Activated B cell treated with CpG ODN at 0.5 μM for 24 hours (primary cell): ENCODE results near the gene GPR156. TPM values are rescaled to one million over a fixed set of nuclear protein-coding genes. Genes with fewer than 3 reads are reported as not detected.

Experiments used
- ATAC-seq: fragments of 200-7000 bp; cut with Tn5 transposase; one replicate; pipeline ENCODE4 v1.10.0; 2021; ENCODE audit warnings: low read depth, mild to moderate bottlenecking, moderate library complexity
- CTCF ChIA-PET: fragments of 350-600 bp; sonication (Branson Sonifier 250); formaldehyde crosslinking; loops from one replicate; lab custom pipeline; 2021; ENCODE audit warnings: antibody characterized with exemption; lab: Charles Lee
- POLR2A ChIA-PET: fragments of 350-600 bp; sonication (Branson Sonifier 250); formaldehyde crosslinking; loops from one replicate; lab custom pipeline; 2021; ENCODE audit warnings: antibody characterized with exemption; lab: Charles Lee
- DNase-seq: peaks from one replicate; pipeline ENCODE4 v3.0.0; 2022
- H3K27ac Mint-ChIP-seq: one replicate; pipeline ENCODE4 v1.8.0; 2020; ENCODE audit warnings: mixed read lengths
- H3K27me3 Mint-ChIP-seq: one replicate; pipeline ENCODE4 v1.8.0; 2021; ENCODE audit warnings: mixed read lengths
- H3K36me3 Mint-ChIP-seq: one replicate; pipeline ENCODE4 v1.8.0; 2021; ENCODE audit warnings: low read depth, mixed read lengths
- H3K4me1 Mint-ChIP-seq: one replicate; pipeline ENCODE4 v1.8.0; 2021; ENCODE audit warnings: mixed read lengths
- H3K4me3 Mint-ChIP-seq: one replicate; pipeline ENCODE4 v1.8.0; 2020; ENCODE audit warnings: mild to moderate bottlenecking, mixed read lengths
- H3K9me3 Mint-ChIP-seq: one replicate; pipeline ENCODE4 v1.8.0; 2020; ENCODE audit warnings: mixed read lengths
- intact Hi-C: fragments of 100-400 bp; cut with micrococcal nuclease; formaldehyde crosslinking; loops from one replicate; pipeline ENCODE4 v1.15.1; 2024
- total RNA-seq: library from RNA; stranded (reverse); gene quantifications from 2 replicates; pipeline ENCODE4 v1.2.3, GENCODE V29; 2022
- TF ChIP-seq, protein P1 (sequence below): fragments of 200-600 bp; IDR thresholded peaks from one replicate; pipeline ENCODE4 v1.8.0; 2022; ENCODE audit warnings: antibody characterized with exemption, mild to moderate bottlenecking

The GPR156 gene
- total RNA-seq, 1 donor from 2014 or later, result 0.24 TPM

DNA sequence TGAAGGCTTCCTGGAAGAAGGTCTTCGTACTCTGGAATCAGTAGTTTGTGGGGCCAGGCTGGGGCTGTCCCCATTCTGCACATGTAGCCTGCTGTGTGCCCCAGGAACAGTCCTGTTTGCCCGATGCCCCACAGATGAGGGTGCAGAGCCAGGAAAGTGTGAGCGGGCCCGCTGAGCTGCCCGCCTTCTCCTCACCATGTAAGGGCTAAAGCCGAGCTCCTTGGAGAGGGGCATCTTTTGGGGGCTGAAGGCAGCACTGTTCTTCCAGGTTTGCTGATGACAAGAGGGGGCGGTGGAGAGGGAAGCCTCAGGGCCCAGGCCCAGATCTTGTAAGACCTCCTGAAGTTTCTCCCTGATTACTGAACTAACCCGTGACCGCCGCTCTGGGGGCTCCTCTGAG, 117.5 kb downstream of the GPR156 start:
- DNase-seq, result no peak
- no peaks in the 10 kb centered on the region for H3K9me3 Mint-ChIP-seq
- no peak overlapping the region for H3K27ac Mint-ChIP-seq
- no peaks in the 10 kb centered on the region for H3K4me1 Mint-ChIP-seq
- no peaks in the 10 kb centered on the region for H3K36me3 Mint-ChIP-seq
- no peak overlapping the region for H3K4me3 Mint-ChIP-seq
- intact Hi-C loops, result no loop called here
- TF ChIP-seq, protein P1, sequence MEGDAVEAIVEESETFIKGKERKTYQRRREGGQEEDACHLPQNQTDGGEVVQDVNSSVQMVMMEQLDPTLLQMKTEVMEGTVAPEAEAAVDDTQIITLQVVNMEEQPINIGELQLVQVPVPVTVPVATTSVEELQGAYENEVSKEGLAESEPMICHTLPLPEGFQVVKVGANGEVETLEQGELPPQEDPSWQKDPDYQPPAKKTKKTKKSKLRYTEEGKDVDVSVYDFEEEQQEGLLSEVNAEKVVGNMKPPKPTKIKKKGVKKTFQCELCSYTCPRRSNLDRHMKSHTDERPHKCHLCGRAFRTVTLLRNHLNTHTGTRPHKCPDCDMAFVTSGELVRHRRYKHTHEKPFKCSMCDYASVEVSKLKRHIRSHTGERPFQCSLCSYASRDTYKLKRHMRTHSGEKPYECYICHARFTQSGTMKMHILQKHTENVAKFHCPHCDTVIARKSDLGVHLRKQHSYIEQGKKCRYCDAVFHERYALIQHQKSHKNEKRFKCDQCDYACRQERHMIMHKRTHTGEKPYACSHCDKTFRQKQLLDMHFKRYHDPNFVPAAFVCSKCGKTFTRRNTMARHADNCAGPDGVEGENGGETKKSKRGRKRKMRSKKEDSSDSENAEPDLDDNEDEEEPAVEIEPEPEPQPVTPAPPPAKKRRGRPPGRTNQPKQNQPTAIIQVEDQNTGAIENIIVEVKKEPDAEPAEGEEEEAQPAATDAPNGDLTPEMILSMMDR, result no peak
- ChIA-PET CTCF (no interaction called here), POLR2A (no interaction called here)
- no peak for ATAC-seq
- no peaks in the 10 kb centered on the region for H3K27me3 Mint-ChIP-seq

DNA sequence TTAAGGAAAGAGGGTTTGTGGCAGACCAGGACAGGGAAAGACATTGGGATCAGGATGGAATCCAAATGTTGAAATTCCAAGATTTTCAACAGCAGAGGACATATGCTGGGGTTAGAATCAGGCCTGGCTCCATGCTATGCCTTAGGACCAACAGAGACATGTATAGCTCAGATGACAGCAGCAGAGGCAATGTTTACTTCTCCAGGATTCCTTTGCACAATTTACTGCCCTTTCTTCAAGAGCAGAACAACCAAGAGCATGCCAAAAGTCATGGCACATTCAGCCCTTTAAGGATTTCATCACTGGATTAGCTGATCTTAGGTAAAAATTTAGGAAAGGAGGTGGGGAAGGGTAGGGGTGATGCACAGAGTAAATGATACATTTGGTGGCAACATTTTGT, 121.2 kb downstream of the GPR156 start:
- CTCF ChIA-PET, result no interaction called here
- Mint-ChIP-seq H3K4me3 (no peak overlapping the region), H3K27me3 (no peaks in the 10 kb centered on the region), H3K36me3 (no peaks in the 10 kb centered on the region), H3K27ac (no peak overlapping the region), H3K4me1 (peaks cover 7% of the 10 kb centered on the region), H3K9me3 (no peaks in the 10 kb centered on the region)
- POLR2A ChIA-PET, result no interaction called here
- no peak for DNase-seq
- TF ChIP-seq, protein P1, result no peak
- ATAC-seq, result no peak
- intact Hi-C loops, result no loop called here

GRCh38 chr3:120163026-120163425, 122.0 kb downstream of the GPR156 start:
- TF ChIP-seq, protein P1, result no peak
- Mint-ChIP-seq H3K9me3 (no peaks in the 10 kb centered on the region), H3K36me3 (no peaks in the 10 kb centered on the region), H3K4me1 (peaks cover 7% of the 10 kb centered on the region), H3K27ac (no peak overlapping the region), H3K4me3 (no peak overlapping the region), H3K27me3 (no peaks in the 10 kb centered on the region)
- ATAC-seq (no peak), DNase-seq (no peak)
- CTCF ChIA-PET, result no interaction called here
- intact Hi-C loops, result no loop called here
- POLR2A ChIA-PET, result no interaction called here

DNA sequence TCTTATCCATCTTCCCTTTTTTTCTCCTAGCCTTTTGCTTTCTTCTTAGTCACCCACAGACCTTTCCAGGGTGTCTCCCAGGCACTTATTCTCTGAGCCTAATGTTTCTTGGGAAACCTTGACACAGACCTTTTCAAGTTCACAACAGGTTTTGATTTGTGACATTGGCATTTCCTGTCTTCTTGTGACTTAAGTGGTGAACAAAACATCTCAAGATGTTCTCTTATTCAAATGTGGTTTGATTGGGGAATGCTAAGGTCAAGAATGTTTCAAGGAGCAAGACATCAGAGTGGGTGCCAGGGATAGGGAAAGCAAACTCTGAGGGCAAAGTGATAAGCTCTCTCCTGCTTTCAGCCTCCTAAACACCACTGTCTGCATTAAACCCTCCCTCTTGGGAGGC, 122.6 kb downstream of the GPR156 start:
- Mint-ChIP-seq H3K27me3 (no peaks in the 10 kb centered on the region), H3K4me1 (peaks cover 7% of the 10 kb centered on the region), H3K9me3 (no peaks in the 10 kb centered on the region), H3K36me3 (no peaks in the 10 kb centered on the region), H3K4me3 (no peak overlapping the region), H3K27ac (no peak overlapping the region)
- CTCF ChIA-PET, result no interaction called here
- intact Hi-C loops, result no loop called here
- TF ChIP-seq, protein P1, result no peak
- ATAC-seq (no peak), DNase-seq (no peak)
- POLR2A ChIA-PET, result no interaction called here

- ChIA-PET CTCF (no interaction called here), POLR2A (no interaction called here)
- TF ChIP-seq, protein P1, result no peak
- Mint-ChIP-seq H3K4me3 (no peak overlapping the region), H3K36me3 (no peaks in the 10 kb centered on the region), H3K27me3 (no peaks in the 10 kb centered on the region), H3K27ac (no peak overlapping the region), H3K9me3 (no peaks in the 10 kb centered on the region), H3K4me1 (peaks cover 7% of the 10 kb centered on the region)
- ATAC-seq (no peak), DNase-seq (no peak)
- intact Hi-C loops, result no loop called here
Observed at GRCh38 chr3:120161902-120162301, 123.1 kb downstream of the GPR156 start.
